ENCODE measurements around the gene SNAI1.
A peak's percentile ranks its signal among the peaks of the same experiment; 100 is the strongest.
"Not testable (repeated sequence)": the region's sequence is repeated elsewhere in the genome, so short reads cannot be mapped to it uniquely, and the experiment has no call there.

Gene SNAI1

GRCh38 chr20:49987015-49987867, 4.5 kb downstream of the SNAI1 start:
- DNase-seq = no peak

- DNase-seq = no peak
Measured at GRCh38 chr20:49987868-49988690, 5.3 kb downstream of the SNAI1 start.

- peak; percentile 69 for DNase-seq
Measured at GRCh38 chr20:49989234-49990065, 6.7 kb downstream of the SNAI1 start.

GRCh38 chr20:49990271-49990720, 7.5 kb downstream of the SNAI1 start:
- DNase-seq = no peak

GRCh38 chr20:49993301-49993751, 10.5 kb downstream of the SNAI1 start:
- no peak for DNase-seq

GRCh38 chr20:49995586-49995985, 12.8 kb downstream of the SNAI1 start:
- no peak for DNase-seq

- not testable (repeated sequence) for DNase-seq
Measured at GRCh38 chr20:49998478-49999188, 15.9 kb downstream of the SNAI1 start.

GRCh38 chr20:49999329-49999728, 16.5 kb downstream of the SNAI1 start:
- no peak for DNase-seq

GRCh38 chr20:50000548-50001222, 17.9 kb downstream of the SNAI1 start:
- not testable (repeated sequence) for DNase-seq

- DNase-seq = no peak
Measured at GRCh38 chr20:50001784-50002311, 19.1 kb downstream of the SNAI1 start.

- DNase-seq = no peak
Measured at GRCh38 chr20:50003253-50003656, 20.5 kb downstream of the SNAI1 start.

GRCh38 chr20:50004229-50004628, 21.4 kb downstream of the SNAI1 start:
- DNase-seq = no peak

GRCh38 chr20:50005471-50005981, 22.7 kb downstream of the SNAI1 start:
- no peak for DNase-seq

GRCh38 chr20:50007369-50007768, 24.6 kb downstream of the SNAI1 start:
- DNase-seq = no peak

- DNase-seq = no peak
Measured at GRCh38 chr20:50008007-50008406, 25.2 kb downstream of the SNAI1 start.

GRCh38 chr20:50009521-50010454, 27.0 kb downstream of the SNAI1 start:
- DNase-seq = peak; percentile 68

GRCh38 chr20:50011597-50011996, 28.8 kb downstream of the SNAI1 start:
- not testable (repeated sequence) for DNase-seq

- DNase-seq = no peak
Measured at GRCh38 chr20:50012282-50013263, 29.8 kb downstream of the SNAI1 start.

- DNase-seq = no peak
Measured at GRCh38 chr20:50013976-50014375, 31.2 kb downstream of the SNAI1 start.

Data from eye (tissue), 1 donor.